ENCODE measurements around the gene MATN4.

The MATN4 gene

DNA sequence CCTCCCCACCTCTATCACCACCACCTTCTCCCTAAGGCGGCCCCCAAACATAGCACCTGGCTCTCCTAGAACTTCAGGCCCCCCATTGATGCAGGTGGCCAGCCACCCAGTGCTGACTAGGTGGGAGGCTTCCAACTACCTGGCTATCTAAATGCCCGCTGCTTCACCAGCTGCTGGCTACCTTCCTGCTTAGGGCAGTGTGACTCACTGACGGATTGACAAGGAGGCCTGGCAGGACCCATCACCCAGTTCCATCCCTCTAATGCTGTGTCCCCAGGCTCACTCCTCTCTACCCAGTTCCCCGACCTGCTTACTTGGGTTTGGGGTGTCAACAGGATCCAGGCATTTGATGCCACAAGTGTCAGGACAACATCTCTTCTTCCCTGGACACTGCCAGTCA lies 54.8 kb downstream of the MATN4 start:
- no peak for DNase-seq (ENCODE audit: low read depth)
- H3K4me3 ChIP-seq (replicated peaks; ENCODE audit: low read depth, low read length): no peak overlapping the region
- TF ChIP-seq, protein P1, sequence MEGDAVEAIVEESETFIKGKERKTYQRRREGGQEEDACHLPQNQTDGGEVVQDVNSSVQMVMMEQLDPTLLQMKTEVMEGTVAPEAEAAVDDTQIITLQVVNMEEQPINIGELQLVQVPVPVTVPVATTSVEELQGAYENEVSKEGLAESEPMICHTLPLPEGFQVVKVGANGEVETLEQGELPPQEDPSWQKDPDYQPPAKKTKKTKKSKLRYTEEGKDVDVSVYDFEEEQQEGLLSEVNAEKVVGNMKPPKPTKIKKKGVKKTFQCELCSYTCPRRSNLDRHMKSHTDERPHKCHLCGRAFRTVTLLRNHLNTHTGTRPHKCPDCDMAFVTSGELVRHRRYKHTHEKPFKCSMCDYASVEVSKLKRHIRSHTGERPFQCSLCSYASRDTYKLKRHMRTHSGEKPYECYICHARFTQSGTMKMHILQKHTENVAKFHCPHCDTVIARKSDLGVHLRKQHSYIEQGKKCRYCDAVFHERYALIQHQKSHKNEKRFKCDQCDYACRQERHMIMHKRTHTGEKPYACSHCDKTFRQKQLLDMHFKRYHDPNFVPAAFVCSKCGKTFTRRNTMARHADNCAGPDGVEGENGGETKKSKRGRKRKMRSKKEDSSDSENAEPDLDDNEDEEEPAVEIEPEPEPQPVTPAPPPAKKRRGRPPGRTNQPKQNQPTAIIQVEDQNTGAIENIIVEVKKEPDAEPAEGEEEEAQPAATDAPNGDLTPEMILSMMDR (IDR thresholded peaks at IDR 0.05; ENCODE audit: low read length, missing control alignments): no peak

GRCh38 chr20:45251884-45252560 lies 56.1 kb downstream of the MATN4 start:
- DNase-seq (ENCODE audit: low read depth): no peak
- H3K4me3 ChIP-seq (replicated peaks; ENCODE audit: low read depth, low read length): no peak overlapping the region
- TF ChIP-seq, protein P1 (IDR thresholded peaks at IDR 0.05; ENCODE audit: low read length, missing control alignments): no peak

DNA sequence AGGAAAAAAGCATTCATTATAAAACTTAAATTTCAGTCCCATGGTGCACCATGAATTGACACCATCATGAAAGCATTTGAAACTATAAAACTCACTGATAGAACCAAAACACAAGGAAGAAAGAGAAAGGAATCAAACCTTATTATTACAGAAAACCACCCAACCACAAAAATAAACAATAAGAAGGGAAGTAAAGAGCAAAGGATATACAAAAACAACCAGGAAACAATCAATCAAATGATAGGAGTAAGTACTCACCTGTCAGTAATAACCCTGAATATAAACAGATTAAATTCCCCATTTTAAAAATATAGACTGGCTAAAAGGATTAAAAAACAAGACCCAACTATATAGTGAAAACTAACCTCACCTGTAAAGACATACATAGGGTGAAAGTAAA lies 59.5 kb downstream of the MATN4 start:
- TF ChIP-seq, protein P1 (IDR thresholded peaks at IDR 0.05; ENCODE audit: low read length, missing control alignments): no peak
- no peak for DNase-seq (ENCODE audit: low read depth)

DNA sequence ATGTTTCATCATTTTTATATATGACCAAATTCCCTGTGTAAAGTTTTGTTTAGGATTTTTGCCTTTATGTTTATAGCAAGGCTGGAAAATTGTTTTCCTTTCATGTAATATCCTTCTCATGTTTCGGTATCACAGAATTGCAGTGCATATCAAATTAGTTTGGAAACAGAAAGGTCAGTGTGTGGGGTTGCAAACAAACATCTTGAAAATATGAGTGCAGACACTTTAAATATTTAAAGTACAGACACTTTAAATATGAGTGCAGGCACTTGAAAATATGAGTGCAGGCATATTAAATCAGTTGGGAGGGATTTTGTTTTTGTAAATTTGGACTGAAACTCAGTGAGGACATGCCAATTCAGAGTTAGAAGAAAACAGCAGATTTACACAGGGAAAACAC lies 60.2 kb downstream of the MATN4 start:
- H3K4me3 ChIP-seq (replicated peaks; ENCODE audit: low read depth, low read length): no peak overlapping the region
- TF ChIP-seq, protein P1 (IDR thresholded peaks at IDR 0.05; ENCODE audit: low read length, missing control alignments): no peak
- DNase-seq (ENCODE audit: low read depth): no peak

More for the DNA sequence above, 59.5 kb downstream of the MATN4 start:
- H3K4me3 ChIP-seq (replicated peaks; ENCODE audit: low read depth, low read length): no peak overlapping the region

DNA sequence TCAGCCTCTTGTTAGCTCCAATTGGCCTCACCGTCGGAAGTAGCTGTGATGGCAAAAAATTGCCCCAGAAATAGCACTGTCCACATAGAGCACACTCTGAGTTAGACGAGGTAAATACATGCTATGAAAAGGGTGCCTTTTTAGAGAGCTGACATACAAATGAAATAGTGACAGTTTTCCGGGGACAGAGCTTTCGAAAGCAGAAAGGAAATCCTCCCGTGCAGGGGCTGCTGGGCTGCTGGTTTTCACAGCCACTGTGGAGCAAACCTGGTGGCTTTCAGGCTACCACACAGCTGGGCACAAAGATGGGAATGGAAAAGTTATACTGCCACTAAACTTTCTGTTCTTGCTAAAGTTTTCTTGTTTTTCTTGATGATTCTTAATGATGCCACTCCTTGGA lies 62.0 kb downstream of the MATN4 start:
- TF ChIP-seq, protein P1 (IDR thresholded peaks at IDR 0.05; ENCODE audit: low read length, missing control alignments): no peak
- no peak for DNase-seq (ENCODE audit: low read depth)
- no peak overlapping the region for H3K4me3 ChIP-seq (replicated peaks; ENCODE audit: low read depth, low read length)
